GM06990 (cell line): ENCODE measurements around the gene ZFX.

ENCODE experiments used
- DNase-seq: peaks from one replicate; pipeline ENCODE4 v3.0.0-alpha.2; 2011; ENCODE audit not compliant: insufficient read length; ENCODE audit errors: extremely low read depth
- H3K27me3 ChIP-seq: replicated peaks from 2 replicates; pipeline ENCODE4 v1.6.0; 2011; ENCODE audit warnings: low read length; ENCODE audit not compliant: control insufficient read depth, insufficient read depth
- H3K36me3 ChIP-seq: 2 replicates; pipeline ENCODE4 v1.5.1; 2011; ENCODE audit warnings: low read length; ENCODE audit not compliant: control insufficient read depth, insufficient read depth
- H3K4me3 ChIP-seq: replicated peaks from 2 replicates; pipeline ENCODE4 v1.5.1; 2011; ENCODE audit warnings: low read depth, mild to moderate bottlenecking, control low read depth, low read length
- CTCF ChIP-seq: IDR thresholded peaks from 2 replicates; pipeline ENCODE4 v1.5.1; 2011; ENCODE audit warnings: low read length, control low read depth, mild to moderate bottlenecking, inconsistent platforms; ENCODE audit not compliant: insufficient read depth, poor library complexity, severe bottlenecking

Gene ZFX

DNA sequence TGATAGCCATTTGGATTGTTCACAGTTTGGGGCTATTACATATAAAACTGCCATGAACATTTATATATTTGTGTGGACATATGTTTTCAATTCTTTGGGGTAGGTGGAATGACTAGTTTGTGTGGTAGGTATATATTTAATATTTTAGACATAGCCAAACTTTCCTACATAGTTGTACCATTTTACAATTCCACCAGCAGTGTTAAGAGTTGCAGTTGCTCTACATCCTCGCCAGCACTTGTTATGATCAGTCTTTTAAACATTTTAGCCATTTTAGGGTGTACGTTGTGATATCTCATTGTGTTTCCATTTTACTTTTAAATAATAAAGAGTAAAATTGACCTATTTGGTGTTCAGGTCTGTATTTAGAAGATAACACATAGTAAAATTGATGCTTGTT, 76.6 kb downstream of the ZFX start:
- no peaks in the 10 kb centered on the region for H3K27me3 ChIP-seq
- H3K36me3 ChIP-seq: no peaks in the 10 kb centered on the region
- no peak overlapping the region for H3K4me3 ChIP-seq
- no peak for DNase-seq
- TF ChIP-seq CTCF: no peak

DNA sequence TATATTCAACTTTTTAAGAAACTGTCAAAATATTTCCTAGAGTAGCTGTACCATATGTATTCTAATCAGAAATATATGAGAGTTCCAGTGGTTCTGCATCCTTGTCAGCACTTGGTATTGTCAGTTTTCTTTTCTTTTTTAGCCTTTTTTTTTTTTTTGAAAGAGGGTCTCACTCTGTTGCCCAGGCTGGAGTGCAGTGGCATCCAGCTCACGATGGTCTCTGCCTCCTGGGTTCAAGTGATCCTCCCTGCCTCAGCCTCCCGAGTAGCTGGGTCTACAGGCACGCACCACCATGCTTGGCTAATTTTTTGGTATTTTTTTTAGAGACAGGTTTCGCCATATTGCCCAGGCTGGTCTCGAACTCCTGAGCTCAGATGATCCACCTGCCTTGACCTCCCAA, 79.1 kb downstream of the ZFX start:
- no peak overlapping the region for H3K4me3 ChIP-seq
- no peak for TF ChIP-seq CTCF
- H3K36me3 ChIP-seq: no peaks in the 10 kb centered on the region
- H3K27me3 ChIP-seq: no peaks in the 10 kb centered on the region
- DNase-seq: no peak

DNA sequence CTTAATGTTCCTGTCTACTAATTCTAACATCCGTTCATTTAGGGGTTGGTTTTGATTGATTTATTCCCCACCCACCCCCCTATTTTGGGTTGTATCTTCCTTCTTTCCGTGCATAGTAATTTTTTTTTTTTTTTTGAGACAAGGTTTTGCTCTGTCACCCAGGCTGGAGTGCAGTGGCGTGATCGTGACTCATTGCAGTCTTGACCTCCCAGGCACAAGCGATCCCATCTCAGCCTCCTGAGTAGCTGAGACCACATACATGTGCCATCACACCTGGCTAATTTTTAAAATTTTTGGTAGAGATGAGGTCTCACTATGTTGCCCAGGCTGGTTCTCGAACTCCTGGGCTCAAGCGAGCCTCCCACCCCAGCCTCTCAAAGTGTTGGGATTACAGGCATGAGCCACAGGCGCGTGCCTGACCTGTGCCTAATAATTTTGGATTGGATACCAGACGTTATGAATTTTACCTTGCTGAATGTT, 79.9 kb downstream of the ZFX start:
- no peak for DNase-seq
- no peak for TF ChIP-seq CTCF
- Histone ChIP-seq H3K4me3 (no peak overlapping the region), H3K36me3 (no peaks in the 10 kb centered on the region), H3K27me3 (no peaks in the 10 kb centered on the region)

- TF ChIP-seq CTCF: no peak
- DNase-seq: no peak
- H3K27me3 ChIP-seq: no peaks in the 10 kb centered on the region
- no peaks in the 10 kb centered on the region for H3K36me3 ChIP-seq
- no peak overlapping the region for H3K4me3 ChIP-seq
Measured at GRCh38 chrX:24229976-24230375, 80.4 kb downstream of the ZFX start.

DNA sequence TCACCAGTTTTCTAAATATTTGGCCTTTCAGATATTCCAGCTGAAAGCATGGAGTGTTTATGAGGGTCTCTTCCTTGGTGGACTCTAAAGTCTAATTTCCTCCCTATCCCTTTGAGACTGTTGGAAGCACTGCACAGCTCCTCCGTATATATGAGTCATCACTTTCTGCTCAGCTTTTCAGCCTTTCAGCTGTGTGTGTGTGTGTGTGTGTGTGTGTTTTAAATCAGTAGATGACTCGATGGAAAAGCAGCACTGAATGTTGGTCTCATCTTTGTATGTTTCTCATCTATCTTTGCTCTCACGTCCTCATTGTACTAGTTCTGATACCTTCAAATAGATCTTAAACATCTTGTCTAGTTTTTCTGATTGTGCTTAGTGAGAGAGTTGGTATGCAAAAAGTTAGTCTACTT, 81.6 kb downstream of the ZFX start:
- no peak for TF ChIP-seq CTCF
- H3K27me3 ChIP-seq: no peaks in the 10 kb centered on the region
- no peak overlapping the region for H3K4me3 ChIP-seq
- no peak for DNase-seq
- H3K36me3 ChIP-seq: no peaks in the 10 kb centered on the region

DNA sequence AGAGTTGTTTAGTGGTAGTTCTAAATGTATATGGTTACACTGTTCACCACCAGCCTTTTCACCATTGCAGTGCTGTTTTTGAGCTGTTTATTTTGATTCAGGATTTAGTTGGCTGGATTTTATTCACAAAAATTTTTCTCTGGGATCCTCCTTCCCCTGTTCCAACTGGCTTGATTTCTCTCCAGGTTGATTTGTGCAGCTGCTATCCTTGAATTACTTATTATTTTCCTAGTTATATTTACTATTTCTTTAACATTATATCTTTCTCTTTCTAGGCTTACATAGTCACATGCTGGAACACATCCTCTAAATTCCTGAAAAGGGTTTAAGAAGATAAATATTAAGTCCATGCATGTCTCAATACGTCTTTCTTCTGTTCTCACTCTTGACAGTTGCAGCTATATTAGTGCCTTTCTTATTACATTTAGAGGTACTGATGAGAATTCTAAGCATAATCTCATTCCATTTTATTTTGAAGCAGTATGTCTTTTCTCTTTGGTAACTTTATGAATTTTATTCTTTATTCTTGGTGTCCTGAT, 82.2 kb downstream of the ZFX start:
- no peak for DNase-seq
- H3K27me3 ChIP-seq: no peaks in the 10 kb centered on the region
- H3K36me3 ChIP-seq: no peaks in the 10 kb centered on the region
- TF ChIP-seq CTCF: no peak
- no peak overlapping the region for H3K4me3 ChIP-seq
